DOHH2 (cell line): ENCODE data around the gene TPGS2.
A peak's percentile ranks its signal among the peaks of the same experiment; 100 is the strongest.

Experiments used
- H3F3A ChIP-seq: fragments of 200-600 bp; sonication (generic), shearing (Covaris generic); 2 replicates; pipeline ENCODE4 v1.6.0; 2016; ENCODE audit warnings: antibody characterized with exemption, mild to moderate bottlenecking; ENCODE audit not compliant: control insufficient read depth, insufficient read depth
- H3K27ac ChIP-seq: fragments of 200-600 bp; sonication (generic); 2 replicates; pipeline ENCODE4 v1.5.1; 2014; ENCODE audit warnings: low read depth, mild to moderate bottlenecking, low read length, moderate library complexity
- H3K27me3 ChIP-seq: fragments of 200-600 bp; sonication (generic); 2 replicates; pipeline ENCODE4 v1.6.1; 2014; ENCODE audit warnings: mild to moderate bottlenecking, low read length, mixed read lengths; ENCODE audit not compliant: control insufficient read depth
- H3K36me3 ChIP-seq: fragments of 200-600 bp; sonication (generic); 2 replicates; pipeline ENCODE4 v1.6.1; 2014; ENCODE audit warnings: mild to moderate bottlenecking, low read length, moderate library complexity, mixed read lengths; ENCODE audit not compliant: control insufficient read depth
- H3K4me1 ChIP-seq: fragments of 200-600 bp; sonication (generic); 2 replicates; pipeline ENCODE4 v1.6.1; 2014; ENCODE audit warnings: mild to moderate bottlenecking, low read length, mixed read lengths; ENCODE audit not compliant: control insufficient read depth
- H3K4me2 ChIP-seq: fragments of 200-600 bp; sonication (generic); 2 replicates; pipeline ENCODE4 v1.6.0; 2014; ENCODE audit warnings: mild to moderate bottlenecking, low read length, moderate library complexity
- H3K4me3 ChIP-seq: fragments of 200-600 bp; sonication (generic); 2 replicates; pipeline ENCODE4 v1.5.1; 2014; ENCODE audit warnings: mild to moderate bottlenecking, low read length, mixed read lengths
- H3K79me2 ChIP-seq: fragments of 200-600 bp; sonication (generic); 2 replicates; pipeline ENCODE4 v1.6.1; 2014; ENCODE audit warnings: mild to moderate bottlenecking, low read length, mixed read lengths; ENCODE audit not compliant: control insufficient read depth
- H3K9me2 ChIP-seq: fragments of 200-600 bp; sonication (generic); replicated peaks from 2 replicates; pipeline ENCODE4 v1.6.1; 2014; ENCODE audit warnings: mild to moderate bottlenecking, low read length, mixed read lengths; ENCODE audit not compliant: control insufficient read depth
- H3K9me3 ChIP-seq: fragments of 200-600 bp; sonication (generic); 2 replicates; pipeline ENCODE4 v1.6.1; 2014; ENCODE audit warnings: antibody characterized with exemption, low read length, mixed read lengths; ENCODE audit not compliant: control insufficient read depth, insufficient read depth
- H4K20me1 ChIP-seq: fragments of 200-600 bp; sonication (generic); 2 replicates; pipeline ENCODE4 v1.6.0; 2014; ENCODE audit warnings: low read depth, mild to moderate bottlenecking, antibody characterized with exemption, low read length, moderate library complexity; ENCODE audit not compliant: control insufficient read depth, insufficient read depth
- EZH2phosphoT487 ChIP-seq: fragments of 200-600 bp; sonication (generic); IDR thresholded peaks from 2 replicates; pipeline ENCODE4 v1.6.1; 2017; ENCODE audit warnings: borderline replicate concordance, mild to moderate bottlenecking, antibody characterized with exemption, low read length, moderate library complexity, mixed read lengths
- TF ChIP-seq, protein P1 (sequence below): fragments of 200-600 bp; sonication (generic); IDR thresholded peaks from one replicate; pipeline ENCODE4 v1.5.1; 2014; ENCODE audit warnings: antibody characterized with exemption, mild to moderate bottlenecking, low read depth, low read length; ENCODE audit not compliant: poor library complexity, severe bottlenecking

The TPGS2 gene

GRCh38 chr18:36761186-36761698, 67.6 kb downstream of the TPGS2 start:
- no peaks in the 10 kb centered on the region for H4K20me1 ChIP-seq
- no peak for TF ChIP-seq EZH2phosphoT487
- TF ChIP-seq, protein P1, sequence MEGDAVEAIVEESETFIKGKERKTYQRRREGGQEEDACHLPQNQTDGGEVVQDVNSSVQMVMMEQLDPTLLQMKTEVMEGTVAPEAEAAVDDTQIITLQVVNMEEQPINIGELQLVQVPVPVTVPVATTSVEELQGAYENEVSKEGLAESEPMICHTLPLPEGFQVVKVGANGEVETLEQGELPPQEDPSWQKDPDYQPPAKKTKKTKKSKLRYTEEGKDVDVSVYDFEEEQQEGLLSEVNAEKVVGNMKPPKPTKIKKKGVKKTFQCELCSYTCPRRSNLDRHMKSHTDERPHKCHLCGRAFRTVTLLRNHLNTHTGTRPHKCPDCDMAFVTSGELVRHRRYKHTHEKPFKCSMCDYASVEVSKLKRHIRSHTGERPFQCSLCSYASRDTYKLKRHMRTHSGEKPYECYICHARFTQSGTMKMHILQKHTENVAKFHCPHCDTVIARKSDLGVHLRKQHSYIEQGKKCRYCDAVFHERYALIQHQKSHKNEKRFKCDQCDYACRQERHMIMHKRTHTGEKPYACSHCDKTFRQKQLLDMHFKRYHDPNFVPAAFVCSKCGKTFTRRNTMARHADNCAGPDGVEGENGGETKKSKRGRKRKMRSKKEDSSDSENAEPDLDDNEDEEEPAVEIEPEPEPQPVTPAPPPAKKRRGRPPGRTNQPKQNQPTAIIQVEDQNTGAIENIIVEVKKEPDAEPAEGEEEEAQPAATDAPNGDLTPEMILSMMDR = peak; percentile 19
- no peak overlapping the region for H3K27ac ChIP-seq
- no peaks in the 10 kb centered on the region for H3K9me2 ChIP-seq
- H3K4me1 ChIP-seq = peaks cover 12% of the 10 kb centered on the region
- H3K4me3 ChIP-seq = no peak overlapping the region
- peaks cover 16% of the 10 kb centered on the region for H3K36me3 ChIP-seq
- H3F3A ChIP-seq = no peaks in the 10 kb centered on the region
- H3K27me3 ChIP-seq = no peaks in the 10 kb centered on the region
- H3K9me3 ChIP-seq = no peaks in the 10 kb centered on the region
- H3K79me2 ChIP-seq = no peaks in the 10 kb centered on the region
- no peak overlapping the region for H3K4me2 ChIP-seq

GRCh38 chr18:36760598-36760997, 68.2 kb downstream of the TPGS2 start:
- no peak for TF ChIP-seq EZH2phosphoT487
- TF ChIP-seq, protein P1 = no peak
- Histone ChIP-seq H3F3A (no peaks in the 10 kb centered on the region), H3K27ac (no peak overlapping the region), H3K36me3 (peaks cover 20% of the 10 kb centered on the region), H3K79me2 (no peaks in the 10 kb centered on the region), H3K9me2 (no peaks in the 10 kb centered on the region), H3K4me2 (no peak overlapping the region), H3K9me3 (no peaks in the 10 kb centered on the region), H3K4me1 (peaks cover 14% of the 10 kb centered on the region), H4K20me1 (no peaks in the 10 kb centered on the region), H3K27me3 (no peaks in the 10 kb centered on the region), H3K4me3 (no peak overlapping the region)

DNA sequence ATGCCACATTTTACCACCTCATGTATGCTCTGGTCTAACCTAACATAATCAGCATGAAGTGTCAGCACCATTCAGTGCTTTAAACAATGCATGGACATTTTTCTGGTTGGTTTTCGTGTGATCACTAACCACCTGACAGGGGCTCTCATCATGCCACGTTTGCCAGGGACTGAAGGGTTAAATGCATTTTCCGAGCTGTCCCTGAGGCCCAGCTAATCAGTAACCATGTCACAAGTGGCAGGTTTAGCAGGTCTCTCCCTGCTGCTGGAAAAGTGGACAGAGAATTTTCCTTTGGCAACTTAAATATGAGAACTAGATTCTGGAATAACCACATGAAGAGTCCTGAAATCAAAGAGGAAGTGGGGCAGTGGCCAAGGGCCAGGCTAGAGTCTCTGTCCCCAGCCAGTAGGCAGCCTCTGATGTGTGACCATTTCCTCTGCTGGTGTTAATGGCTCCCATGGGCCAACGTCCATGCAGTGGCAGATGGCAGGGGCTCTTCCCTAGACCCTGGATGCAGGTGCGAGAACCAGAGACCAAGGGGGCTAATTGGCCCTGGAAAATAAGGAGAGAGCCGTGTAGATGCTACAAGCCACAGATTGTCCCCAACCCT, 69.5 kb downstream of the TPGS2 start:
- Histone ChIP-seq H3K9me2 (no peaks in the 10 kb centered on the region), H3K27me3 (no peaks in the 10 kb centered on the region), H3K9me3 (no peaks in the 10 kb centered on the region), H4K20me1 (no peaks in the 10 kb centered on the region), H3K36me3 (peaks cover 20% of the 10 kb centered on the region), H3K79me2 (no peaks in the 10 kb centered on the region), H3K4me2 (no peak overlapping the region), H3K4me3 (no peak overlapping the region), H3K4me1 (peaks cover 14% of the 10 kb centered on the region), H3F3A (no peaks in the 10 kb centered on the region), H3K27ac (no peak overlapping the region)
- TF ChIP-seq, protein P1 = no peak
- no peak for TF ChIP-seq EZH2phosphoT487
